Mucosa of stomach (tissue), 1 donor: ENCODE data around the gene ACTBL2.
"Not testable (repeated sequence)": the region's sequence is repeated elsewhere in the genome, so short reads cannot be mapped to it uniquely, and the experiment has no call there.

Source experiments
- H3K27me3 ChIP-seq: one replicate; pipeline ENCODE4 v1.7.0; 2013; ENCODE audit warnings: mild to moderate bottlenecking, low read length; ENCODE audit not compliant: control insufficient read depth, insufficient read depth
- H3K36me3 ChIP-seq: one replicate; pipeline ENCODE4 v1.7.0; 2013; ENCODE audit warnings: low read length; ENCODE audit not compliant: control insufficient read depth, insufficient read depth
- H3K4me1 ChIP-seq: one replicate; pipeline ENCODE4 v1.7.0; 2013; ENCODE audit warnings: mild to moderate bottlenecking, low read length; ENCODE audit not compliant: control insufficient read depth, insufficient read depth
- H3K4me3 ChIP-seq: one replicate; pipeline ENCODE4 v1.7.0; 2013; ENCODE audit warnings: low read length
- H3K9ac ChIP-seq: one replicate; pipeline ENCODE4 v1.7.0; 2013; ENCODE audit warnings: mild to moderate bottlenecking, low read length, moderate library complexity
- H3K9me3 ChIP-seq: one replicate; pipeline ENCODE4 v1.7.0; 2013; ENCODE audit warnings: mild to moderate bottlenecking, low read length, moderate library complexity; ENCODE audit not compliant: control insufficient read depth
- donor health status: Pancreatic carcinoma.

Gene ACTBL2

GRCh38 chr5:57491369-57491965 is 8.9 kb upstream of the ACTBL2 start:
- Histone ChIP-seq H3K36me3 (no peaks in the 10 kb centered on the region), H3K4me1 (peaks cover 25% of the 10 kb centered on the region), H3K9me3 (no peaks in the 10 kb centered on the region)

GRCh38 chr5:57488215-57488955 is 5.8 kb upstream of the ACTBL2 start:
- Histone ChIP-seq H3K9me3 (no peaks in the 10 kb centered on the region), H3K9ac (no peak overlapping the region), H3K4me3 (no peak overlapping the region), H3K36me3 (no peaks in the 10 kb centered on the region), H3K27me3 (no peaks in the 10 kb centered on the region), H3K4me1 (peaks cover 9% of the 10 kb centered on the region)

More at GRCh38 chr5:57491369-57491965, 8.9 kb upstream of the ACTBL2 start:
- Histone ChIP-seq H3K27me3 (no peaks in the 10 kb centered on the region), H3K4me3 (no peak overlapping the region), H3K9ac (no peak overlapping the region)

- H3K9me3 ChIP-seq = no peaks in the 10 kb centered on the region
- H3K27me3 ChIP-seq = no peaks in the 10 kb centered on the region
- no peaks in the 10 kb centered on the region for H3K36me3 ChIP-seq
- no peak overlapping the region for H3K9ac ChIP-seq
- H3K4me1 ChIP-seq = peaks cover 3% of the 10 kb centered on the region
- H3K4me3 ChIP-seq = no peak overlapping the region
Observed at GRCh38 chr5:57486027-57486602, 3.5 kb upstream of the ACTBL2 start.

GRCh38 chr5:57478826-57479225 is 3.8 kb downstream of the ACTBL2 start:
- H3K9me3 ChIP-seq = no peaks in the 10 kb centered on the region
- H3K9ac ChIP-seq = no peak overlapping the region
- no peaks in the 10 kb centered on the region for H3K4me1 ChIP-seq
- H3K27me3 ChIP-seq = no peaks in the 10 kb centered on the region
- no peaks in the 10 kb centered on the region for H3K36me3 ChIP-seq
- no peak overlapping the region for H3K4me3 ChIP-seq

- Histone ChIP-seq H3K4me3 (no peak overlapping the region), H3K9me3 (no peaks in the 10 kb centered on the region), H3K27me3 (no peaks in the 10 kb centered on the region), H3K36me3 (no peaks in the 10 kb centered on the region), H3K4me1 (no peaks in the 10 kb centered on the region), H3K9ac (no peak overlapping the region)
Observed at GRCh38 chr5:57476601-57477056, 6.0 kb downstream of the ACTBL2 start.

GRCh38 chr5:57470339-57470738 is 12.3 kb downstream of the ACTBL2 start:
- Histone ChIP-seq H3K4me3 (no peak overlapping the region), H3K27me3 (no peaks in the 10 kb centered on the region), H3K9me3 (no peaks in the 10 kb centered on the region), H3K36me3 (no peaks in the 10 kb centered on the region), H3K4me1 (no peaks in the 10 kb centered on the region), H3K9ac (no peak overlapping the region)

GRCh38 chr5:57468481-57469163 is 14.0 kb downstream of the ACTBL2 start:
- Histone ChIP-seq H3K9ac (no peak overlapping the region), H3K4me1 (no peaks in the 10 kb centered on the region), H3K4me3 (no peak overlapping the region), H3K9me3 (no peaks in the 10 kb centered on the region), H3K27me3 (no peaks in the 10 kb centered on the region), H3K36me3 (no peaks in the 10 kb centered on the region)

GRCh38 chr5:57466544-57466943 is 16.1 kb downstream of the ACTBL2 start:
- no peaks in the 10 kb centered on the region for H3K4me1 ChIP-seq
- H3K36me3 ChIP-seq = no peaks in the 10 kb centered on the region
- no peak overlapping the region for H3K9ac ChIP-seq
- no peaks in the 10 kb centered on the region for H3K9me3 ChIP-seq
- no peaks in the 10 kb centered on the region for H3K27me3 ChIP-seq
- H3K4me3 ChIP-seq = no peak overlapping the region

GRCh38 chr5:57460056-57460455 is 22.6 kb downstream of the ACTBL2 start:
- not testable (repeated sequence) for H3K36me3 ChIP-seq, H3K27me3 ChIP-seq, H3K9me3 ChIP-seq, H3K9ac ChIP-seq, H3K4me3 ChIP-seq
- peaks cover 25% of the 10 kb centered on the region for H3K4me1 ChIP-seq

GRCh38 chr5:57458443-57458842 is 24.2 kb downstream of the ACTBL2 start:
- peaks cover 30% of the 10 kb centered on the region for H3K4me1 ChIP-seq
- H3K9ac ChIP-seq = no peak overlapping the region
- no peaks in the 10 kb centered on the region for H3K27me3 ChIP-seq
- no peaks in the 10 kb centered on the region for H3K36me3 ChIP-seq
- no peak overlapping the region for H3K4me3 ChIP-seq
- no peaks in the 10 kb centered on the region for H3K9me3 ChIP-seq

- Histone ChIP-seq H3K9ac (no peak overlapping the region), H3K27me3 (no peaks in the 10 kb centered on the region), H3K4me1 (peaks cover 30% of the 10 kb centered on the region), H3K4me3 (no peak overlapping the region), H3K36me3 (no peaks in the 10 kb centered on the region), H3K9me3 (no peaks in the 10 kb centered on the region)
Observed at GRCh38 chr5:57456531-57457135, 26.0 kb downstream of the ACTBL2 start.
